ENCODE measurements around the gene NCAM2. TPM values are rescaled to one million over a fixed set of nuclear protein-coding genes. Genes with fewer than 3 reads are reported as not detected.

Gene NCAM2
- total and polyA plus RNA-seq, 2 of the 8 experiments (the other 6 are each of a cell fraction or from before 2014, with no cell fraction given) = 0.14 to 1.1 TPM

DNA sequence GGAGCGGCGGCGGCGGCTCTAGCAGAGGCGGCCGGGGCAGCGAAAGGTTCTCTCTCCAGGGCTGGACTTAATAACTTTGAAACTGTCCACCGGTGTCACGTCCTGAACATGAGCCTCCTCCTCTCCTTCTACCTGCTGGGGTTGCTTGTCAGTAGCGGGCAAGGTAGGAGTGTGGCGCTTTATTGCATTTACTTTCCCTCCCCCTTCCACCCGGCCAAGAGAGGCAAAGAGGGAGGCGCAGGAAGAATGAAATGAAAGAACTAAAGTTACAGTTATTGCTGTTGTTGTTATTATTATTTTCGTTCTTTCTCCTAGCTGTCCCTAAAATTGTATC is 214 bp downstream of the NCAM2 start:
- POLR2A ChIA-PET (ENCODE audit: partially characterized antibody) = interaction anchor here (0.8 kb wide), 1 partner anchor 106 kb away, joined by 3 read pairs; no protein-coding TSS in a partner anchor
- FAIRE-seq (no peak), DNase-seq (ENCODE audit: low read depth in 1 of 2, low spot score in 2 of 2) (no peak)
- Histone ChIP-seq H3K79me2 (ENCODE audit: control insufficient read depth in 1 of 2, insufficient read depth in 2 of 2, low read length in 2 of 2) (no peaks in the 10 kb centered on the region), H3K18ac (ENCODE audit: extremely low read depth, low read length) (no peak overlapping the region; the same call in 1 of the 2 replicates), H2AK5ac (ENCODE audit: low read depth, low read length) (no peak overlapping the region), H3K4me3 (ENCODE audit: extremely low read depth in 1 of 4, insufficient read depth in 2 of 4, low read depth in 3 of 4, low read length in 4 of 4) (peak overlapping the region; percentile 58 to 77 (median 66)), H3K36me3 (ENCODE audit: control insufficient read depth in 2 of 4, insufficient read depth in 4 of 4, low read length in 3 of 4) (no peaks in the 10 kb centered on the region), H3K4me2 (ENCODE audit: insufficient read depth in 1 of 2, low read depth in 2 of 2, low read length in 2 of 2) (peak overlapping the region; percentile 96 to 99), H3K4ac (replicated peaks; ENCODE audit: insufficient read length, low read depth, low read length) (no peak overlapping the region), H3K27ac (ENCODE audit: low read depth, low read length) (no peak overlapping the region), H3K79me1 (ENCODE audit: low read depth, low read length) (no peaks in the 10 kb centered on the region), H4K20me1 (replicated peaks in 1 of 2; ENCODE audit: control insufficient read depth in 1 of 2, insufficient read depth in 2 of 2, low read length in 2 of 2) (no peaks in the 10 kb centered on the region), H2BK15ac (ENCODE audit: low read length) (no peak overlapping the region), H3K9ac (replicated peaks in 1 of 4; ENCODE audit: extremely low read depth in 1 of 4, low read depth in 3 of 4, low read length in 3 of 4) (peak overlapping the region in 2 of 4 experiments; percentile 13 to 38; a peak in 1 of 7 replicates), H2BK20ac (ENCODE audit: low read length) (peak overlapping the region; percentile 9; the same call in 1 of the 2 replicates), H3K23me2 (ENCODE audit: low read depth, low read length) (peaks cover 17% of the 10 kb centered on the region), H3K56ac (replicated peaks; ENCODE audit: insufficient read length, low read depth, low read length) (no peak overlapping the region), H2BK120ac (replicated peaks; ENCODE audit: low read depth, low read length) (no peak overlapping the region), H4K8ac (ENCODE audit: extremely low read depth, insufficient read depth, low read length) (no peak overlapping the region), H4K5ac (ENCODE audit: insufficient read length, low read depth, low read length) (no peak overlapping the region), H3K9me3 (ENCODE audit: insufficient read depth in 2 of 2, low read depth in 1 of 2, low read length in 1 of 2) (no peaks in the 10 kb centered on the region), H3K14ac (ENCODE audit: insufficient read length) (no peak overlapping the region), H2BK5ac (ENCODE audit: low read depth, low read length) (no peak overlapping the region), H4K91ac (replicated peaks; ENCODE audit: insufficient read length, low read length) (no peak overlapping the region), H2BK12ac (ENCODE audit: low read depth, low read length) (no peak overlapping the region), H2AFZ (ENCODE audit: low read length) (peak overlapping the region; percentile 98), H3K4me1 (replicated peaks in 1 of 4; ENCODE audit: control insufficient read depth in 3 of 4, insufficient read depth in 4 of 4, low read length in 3 of 4) (peaks cover 0 to 14% (median 6%) of the 10 kb centered on the region in 4 experiments; a peak in 6 of 7 replicates), H3K27me3 (replicated peaks in 1 of 4; ENCODE audit: control insufficient read depth in 3 of 4, extremely low read depth in 1 of 4, insufficient read depth in 3 of 4, low read length in 3 of 4) (peaks cover 7 to 24% (median 17%) of the 10 kb centered on the region in 4 experiments), H3K23ac (ENCODE audit: insufficient read length) (no peak overlapping the region)
- TF ChIP-seq KDM4A (IDR thresholded peaks at IDR 0.05; ENCODE audit: low read depth, low read length, severe bottlenecking) = peak; percentile 15
- TF ChIP-seq HDAC6 (IDR thresholded peaks at IDR 0.05; ENCODE audit: low read depth, low read length) = no peak
- WGBS, 2 experiments (ENCODE audit: extremely low coverage in 1 of 2, insufficient coverage in 1 of 2, insufficient read length in 1 of 2, insufficient replicate concordance in 2 of 2, low coverage in 1 of 2, low lambda C conversion rate in 2 of 2, missing lambda C conversion rate in 1 of 2) = 0% methylated on average over 11 of the region's 14 CpGs; no CpG with 5 or more reads in 1 of the 2 experiments
- CTCF ChIA-PET (ENCODE audit: partially characterized antibody) = interaction anchor here (0.9 to 11.3 kb wide), 4 partner anchors 28 to 269 kb away, joined by 3 to 116 read pairs (median 4); no protein-coding TSS in a partner anchor
